Glomerular endothelial cell (primary cell): ENCODE measurements around the gene CMSS1. TPM values are rescaled to one million over a fixed set of nuclear protein-coding genes. Genes with fewer than 3 reads are reported as not detected.

Experiments
- DNase-seq: peaks from one replicate; pipeline ENCODE4 v3.0.0-alpha.2; 2011; ENCODE audit warnings: low read depth, low spot score; ENCODE audit errors: extremely low read depth
- total RNA-seq: library from RNA; depleted of rRNA; stranded (reverse); fragments of >200 nt; gene quantifications from 2 replicates; pipeline ENCODE4 v1.2.3, GENCODE V29; 2015

CMSS1 gene
- total RNA-seq, 1 donor from 2014 or later, result 12.4 TPM

DNA sequence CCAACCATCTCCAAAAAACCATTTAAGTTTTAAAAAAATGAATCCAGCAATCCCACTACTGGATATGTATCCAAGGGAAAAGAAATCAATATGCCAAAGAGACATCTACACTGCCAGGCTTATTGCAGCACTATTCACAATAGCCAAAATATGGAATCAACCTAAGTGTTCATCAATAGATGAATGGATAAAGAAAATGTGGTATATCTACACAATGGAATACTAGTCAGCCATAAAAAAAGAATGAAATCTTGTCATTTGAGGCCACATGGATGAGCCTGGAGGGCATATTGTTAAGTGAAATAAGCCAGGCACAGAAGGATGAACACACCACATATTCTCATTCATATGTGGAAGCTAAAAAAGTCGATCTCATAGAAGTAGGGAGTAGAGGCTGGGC, 160.6 kb downstream of the CMSS1 start:
- no peak for DNase-seq

- no peak for DNase-seq
Measured at GRCh38 chr3:99980606-99981005, 162.9 kb downstream of the CMSS1 start.

- no peak for DNase-seq
Measured at GRCh38 chr3:99981138-99981537, 163.5 kb downstream of the CMSS1 start.

- DNase-seq, result no peak
Measured at GRCh38 chr3:99982650-99983049, 165.0 kb downstream of the CMSS1 start.

GRCh38 chr3:99984139-99984538, 166.5 kb downstream of the CMSS1 start:
- DNase-seq, result no peak

GRCh38 chr3:99984668-99985067, 167.0 kb downstream of the CMSS1 start:
- DNase-seq, result no peak

DNA sequence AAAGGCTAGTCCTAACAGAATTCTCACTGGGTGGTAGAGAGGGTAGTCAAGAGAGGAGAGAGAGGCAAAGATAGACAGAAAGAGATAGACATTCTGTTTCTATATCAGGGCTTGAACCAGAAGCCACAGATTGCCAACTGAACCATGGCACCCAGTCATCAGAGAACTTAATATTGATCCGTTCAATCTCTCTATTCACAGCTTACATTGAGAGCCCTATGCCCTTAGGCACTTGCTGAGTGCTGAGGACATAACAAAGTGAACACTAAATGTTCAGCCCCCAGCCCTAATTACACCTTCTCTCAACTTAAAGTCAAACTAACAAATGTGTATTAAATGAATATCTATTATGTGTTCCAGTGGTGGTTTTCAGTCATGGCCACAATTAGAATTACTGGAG, 172.5 kb downstream of the CMSS1 start:
- no peak for DNase-seq

- DNase-seq, result peak; percentile 39
Measured at GRCh38 chr3:99997293-99997692, 179.6 kb downstream of the CMSS1 start.

DNA sequence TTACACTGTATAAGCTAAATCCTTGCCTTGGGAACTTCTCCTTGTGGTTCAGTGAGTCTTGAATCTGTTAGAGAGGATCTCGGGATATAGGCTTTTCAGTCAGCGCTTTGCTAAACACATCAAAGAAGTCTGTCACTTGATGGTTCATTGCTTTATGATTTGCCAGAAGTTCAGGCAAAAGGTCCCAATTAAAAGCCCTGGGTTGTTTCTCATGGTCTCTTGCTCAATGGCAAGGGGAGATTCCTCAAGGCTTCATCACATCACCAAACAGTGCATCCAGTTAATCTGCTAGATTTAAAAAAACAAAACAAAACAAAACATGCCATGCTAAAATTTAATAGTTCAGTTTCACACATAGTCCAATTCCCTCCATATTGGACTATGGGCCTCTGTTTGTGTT, 181.9 kb downstream of the CMSS1 start:
- DNase-seq, result no peak

DNA sequence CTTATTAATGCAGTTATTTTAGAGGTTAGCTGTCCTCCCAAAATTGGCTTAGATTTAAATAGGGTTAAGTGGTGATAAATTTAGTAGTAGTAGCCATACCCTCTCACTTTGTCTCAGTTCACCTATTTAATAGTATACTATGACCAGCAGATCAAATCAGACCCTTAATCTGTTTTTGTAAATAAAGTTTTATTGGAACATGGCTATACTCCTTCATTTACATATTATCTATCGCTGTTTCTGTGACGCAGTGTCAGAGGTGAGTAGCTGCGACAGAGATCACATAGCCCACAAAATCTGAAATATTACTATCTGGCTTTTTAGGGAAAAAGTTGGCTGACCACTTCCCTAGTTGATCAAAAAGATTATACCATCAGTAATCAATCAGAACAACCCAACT, 183.4 kb downstream of the CMSS1 start:
- DNase-seq, result no peak

GRCh38 chr3:100001526-100002270, 184.0 kb downstream of the CMSS1 start:
- no peak for DNase-seq

GRCh38 chr3:100002599-100003350, 185.1 kb downstream of the CMSS1 start:
- DNase-seq, result no peak

DNA sequence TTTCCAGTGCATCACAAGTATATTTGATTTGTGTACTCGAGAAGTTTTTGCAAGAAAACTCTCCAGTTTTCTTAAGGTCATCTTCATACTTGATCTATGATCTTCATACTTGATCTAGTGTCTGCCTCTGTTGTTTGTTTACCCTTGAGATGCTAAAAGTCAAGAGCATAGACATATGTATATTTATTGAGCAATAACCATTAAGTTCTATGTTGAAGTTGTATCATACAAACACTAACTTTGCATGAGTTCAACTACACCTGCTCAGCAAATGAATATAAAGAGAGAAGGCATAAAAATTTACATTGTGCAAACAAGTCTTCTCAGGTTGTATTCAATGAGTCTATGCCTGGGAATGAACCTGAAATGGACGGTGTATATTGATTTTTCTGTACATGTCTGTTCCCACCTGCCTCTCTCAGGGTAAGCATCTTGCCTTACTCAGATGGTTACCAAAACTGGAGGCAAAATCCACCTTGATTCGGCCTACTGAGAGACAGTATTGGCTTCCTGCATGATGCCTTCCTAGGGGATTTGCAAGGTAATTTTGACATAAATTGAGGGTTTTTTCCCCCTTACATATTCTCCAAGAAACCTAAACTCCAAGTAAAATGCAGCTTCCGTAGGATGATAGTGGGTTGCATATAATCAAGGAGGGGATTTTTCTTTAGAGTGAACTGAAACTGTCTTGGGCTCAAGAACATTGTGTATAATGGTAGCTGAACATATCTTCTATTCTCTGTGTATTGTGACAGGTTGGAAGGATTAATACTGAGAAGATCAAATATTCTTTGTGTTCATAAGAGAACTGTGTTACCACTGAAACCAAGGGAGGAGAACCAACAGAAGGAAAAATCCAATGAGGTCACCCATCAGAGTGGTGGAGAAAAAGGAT, 186.2 kb downstream of the CMSS1 start:
- DNase-seq, result no peak

- DNase-seq, result no peak
Measured at GRCh38 chr3:100004931-100005330, 187.3 kb downstream of the CMSS1 start.

DNA sequence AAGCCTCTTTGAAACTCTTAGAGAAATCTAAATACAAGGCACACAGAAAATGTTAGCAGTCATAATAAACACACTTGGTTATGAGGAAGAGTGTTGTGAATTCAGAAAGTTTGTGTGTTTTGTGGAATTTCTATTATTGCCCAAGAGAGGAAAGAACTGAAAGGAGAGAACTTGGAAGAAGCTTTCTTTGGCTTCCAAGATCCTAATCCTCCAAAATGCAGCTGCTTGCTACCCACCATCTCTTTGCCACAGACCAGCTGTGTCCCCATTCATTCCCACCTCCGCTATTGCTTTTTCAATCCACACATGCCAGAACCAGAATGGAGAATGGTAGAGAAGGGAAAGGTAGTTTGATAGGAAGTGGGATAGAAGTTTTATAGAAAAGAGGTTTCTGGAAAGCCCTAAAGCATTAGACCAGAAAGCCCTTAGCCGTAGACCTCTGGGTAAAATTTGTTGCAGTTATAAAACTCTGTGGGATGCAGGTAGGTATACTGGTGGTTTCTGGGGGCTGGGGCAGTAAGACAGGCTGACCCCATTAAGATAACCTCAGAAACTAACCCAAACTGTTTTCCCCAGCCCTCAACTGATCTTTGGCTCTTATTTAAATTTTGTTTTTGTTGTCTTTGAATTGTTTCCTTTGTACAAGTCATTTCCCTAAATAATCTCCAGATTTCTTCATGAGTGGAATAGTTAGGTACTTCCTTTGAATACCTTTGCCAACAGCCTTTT, 188.2 kb downstream of the CMSS1 start:
- no peak for DNase-seq

DNA sequence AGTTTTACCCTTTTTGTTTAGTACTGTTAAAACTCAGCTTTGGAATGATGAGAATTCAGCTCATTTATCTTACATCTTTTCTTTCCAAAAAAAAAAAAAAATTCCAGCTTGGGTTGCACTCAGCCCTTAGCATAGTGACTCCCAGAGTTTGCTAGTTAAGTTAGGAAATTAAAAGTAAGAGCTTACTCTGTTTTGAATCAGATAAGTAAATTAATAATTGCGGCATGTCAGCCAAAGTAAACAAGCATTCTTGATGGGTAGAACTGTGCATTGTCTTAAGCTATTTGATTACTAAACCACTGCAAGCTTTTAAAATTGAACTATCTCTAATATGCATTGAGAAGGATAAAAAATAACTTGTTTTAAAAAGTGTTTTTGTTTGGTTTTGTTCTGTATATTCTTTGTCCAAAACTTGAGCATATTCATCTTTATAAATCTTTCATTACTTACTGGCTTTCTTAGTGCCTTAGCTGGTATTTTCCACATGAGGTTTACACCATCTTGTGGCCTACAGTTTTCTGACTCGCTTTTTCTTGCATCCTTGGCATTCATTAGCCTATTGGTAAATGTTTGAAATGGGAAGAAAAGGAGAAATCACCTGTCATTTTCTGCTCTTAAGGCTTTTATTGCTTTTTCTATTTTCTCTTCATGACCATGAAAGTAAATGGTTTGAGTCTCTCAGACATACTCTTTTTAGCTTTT, 189.1 kb downstream of the CMSS1 start:
- DNase-seq, result no peak

DNA sequence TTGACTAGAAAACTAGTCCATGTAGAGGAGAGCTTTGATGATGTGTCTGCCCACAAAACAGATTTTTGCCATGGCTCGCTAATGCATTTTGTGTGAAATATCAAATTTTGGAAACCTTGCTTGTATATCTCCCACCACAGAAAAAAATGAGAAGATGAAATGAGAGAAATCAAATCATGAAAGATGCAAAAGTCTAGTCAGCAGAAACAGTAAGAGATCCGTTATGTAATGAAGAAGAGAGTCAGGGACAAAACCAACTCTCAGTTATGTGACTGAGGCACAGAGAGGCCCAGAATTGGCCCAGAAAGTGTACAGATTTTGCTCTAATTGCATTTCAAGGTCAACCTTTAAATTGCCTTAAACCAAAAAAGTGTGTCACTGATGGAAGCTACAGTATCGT, 189.7 kb downstream of the CMSS1 start:
- no peak for DNase-seq

DNA sequence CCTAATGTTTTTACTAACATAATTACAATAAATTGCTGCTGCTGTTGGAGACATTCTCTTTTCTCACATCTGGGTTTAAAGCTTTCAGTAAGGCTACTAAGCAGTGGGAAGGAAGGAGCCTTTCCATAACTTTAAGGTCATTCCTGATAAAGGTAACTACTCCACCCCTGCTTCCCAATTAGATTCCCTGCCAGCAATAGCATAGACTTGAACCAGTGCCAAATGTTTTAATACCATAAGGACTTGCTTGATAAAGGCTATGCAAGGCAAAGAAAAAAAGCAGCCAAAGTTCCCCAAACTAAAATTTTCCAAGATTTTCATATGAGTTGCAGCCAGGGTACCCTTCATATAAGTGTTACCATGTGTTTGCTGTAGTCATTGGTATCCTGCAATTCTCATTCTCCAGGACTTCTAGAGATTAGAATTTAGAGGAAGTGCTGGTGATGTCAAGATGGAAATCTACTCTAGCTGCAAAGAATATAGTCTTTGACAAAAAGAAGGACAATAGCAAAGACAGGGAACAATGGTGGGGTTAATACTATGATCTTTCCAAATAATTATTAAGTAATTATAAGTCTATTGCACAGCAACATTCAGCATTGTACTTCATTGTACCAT, 190.5 kb downstream of the CMSS1 start:
- DNase-seq, result peak; percentile 62

GRCh38 chr3:100009276-100010086, 191.8 kb downstream of the CMSS1 start:
- peak; percentile 75 for DNase-seq
